ENCODE measurements around the gene NWD2.

DNA sequence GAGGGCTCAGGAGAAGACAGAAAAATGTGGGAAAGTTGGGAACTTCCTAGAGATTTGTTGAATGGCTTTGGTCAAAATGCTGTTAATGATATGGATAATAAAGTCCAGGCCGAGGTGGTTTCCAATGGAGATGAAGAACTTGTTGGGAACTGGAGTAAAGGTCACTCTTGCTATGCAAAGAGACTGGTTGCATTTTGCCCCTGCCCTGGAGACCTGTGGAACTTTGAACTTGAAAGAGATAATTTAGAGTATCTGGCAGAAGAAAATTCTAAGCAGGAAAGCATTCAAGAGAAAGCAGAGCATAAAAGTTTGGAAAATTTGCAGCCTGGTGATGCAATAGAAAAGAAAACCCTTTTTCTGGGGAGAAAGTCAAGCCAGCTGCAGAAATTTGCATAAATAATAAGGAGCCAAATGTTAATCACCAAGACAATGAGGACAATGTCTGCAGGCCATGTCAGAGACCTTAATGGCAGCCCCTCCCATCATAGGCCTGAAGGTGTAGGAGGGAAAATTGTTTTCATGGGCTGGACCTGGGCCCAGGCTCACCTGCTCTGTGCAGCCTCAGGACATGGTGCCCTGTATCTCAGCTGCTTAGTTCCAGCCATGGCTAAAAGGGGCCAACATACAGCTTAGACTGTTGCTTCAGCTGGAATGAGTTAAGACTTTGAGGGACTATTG is 237.8 kb downstream of the NWD2 start:
- TF ChIP-seq EZH2 (IDR thresholded peaks at IDR 0.05; ENCODE audit: insufficient read depth, poor library complexity, severe bottlenecking) (no peak), EZH2phosphoT487 (IDR thresholded peaks at IDR 0.05; ENCODE audit: insufficient read depth, low read depth) (no peak)

Measured in GM23248 (cell line).